Measurements from ENCODE around the gene NRDC. TPM values are rescaled to one million over a fixed set of nuclear protein-coding genes. Genes with fewer than 3 reads are reported as not detected.

NRDC gene
- total RNA-seq, 1 donor from 2014 or later, result 130 TPM

DNA sequence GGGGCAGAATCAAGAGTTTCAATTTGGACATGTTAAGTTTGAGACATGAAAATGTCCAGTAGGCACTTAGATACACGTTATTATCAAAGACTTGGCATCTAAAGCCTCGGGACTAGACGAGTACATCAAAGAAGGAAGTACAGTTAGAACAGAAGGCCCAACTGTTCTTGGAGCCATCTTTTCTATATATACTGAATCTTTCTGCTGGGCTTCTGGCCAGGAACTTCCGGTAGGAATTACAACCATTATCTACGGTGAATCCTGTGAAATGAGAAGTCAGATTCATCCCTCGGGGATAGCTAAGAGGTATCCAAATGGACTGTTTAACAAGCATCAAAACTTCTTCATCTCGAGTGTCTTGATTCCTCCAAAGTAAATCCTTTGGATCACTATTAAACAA, 34.4 kb upstream of the NRDC start:
- Histone ChIP-seq H3K4me3 (no peak overlapping the region), H3K36me3 (no peaks in the 10 kb centered on the region), H3K9me3 (replicated peaks) (no peaks in the 10 kb centered on the region), H3K27ac (replicated peaks) (no peak overlapping the region), H3K27me3 (ENCODE audit: low read depth) (peaks cover 77% of the 10 kb centered on the region), H3K4me1 (no peaks in the 10 kb centered on the region)
- TF ChIP-seq, protein P1, sequence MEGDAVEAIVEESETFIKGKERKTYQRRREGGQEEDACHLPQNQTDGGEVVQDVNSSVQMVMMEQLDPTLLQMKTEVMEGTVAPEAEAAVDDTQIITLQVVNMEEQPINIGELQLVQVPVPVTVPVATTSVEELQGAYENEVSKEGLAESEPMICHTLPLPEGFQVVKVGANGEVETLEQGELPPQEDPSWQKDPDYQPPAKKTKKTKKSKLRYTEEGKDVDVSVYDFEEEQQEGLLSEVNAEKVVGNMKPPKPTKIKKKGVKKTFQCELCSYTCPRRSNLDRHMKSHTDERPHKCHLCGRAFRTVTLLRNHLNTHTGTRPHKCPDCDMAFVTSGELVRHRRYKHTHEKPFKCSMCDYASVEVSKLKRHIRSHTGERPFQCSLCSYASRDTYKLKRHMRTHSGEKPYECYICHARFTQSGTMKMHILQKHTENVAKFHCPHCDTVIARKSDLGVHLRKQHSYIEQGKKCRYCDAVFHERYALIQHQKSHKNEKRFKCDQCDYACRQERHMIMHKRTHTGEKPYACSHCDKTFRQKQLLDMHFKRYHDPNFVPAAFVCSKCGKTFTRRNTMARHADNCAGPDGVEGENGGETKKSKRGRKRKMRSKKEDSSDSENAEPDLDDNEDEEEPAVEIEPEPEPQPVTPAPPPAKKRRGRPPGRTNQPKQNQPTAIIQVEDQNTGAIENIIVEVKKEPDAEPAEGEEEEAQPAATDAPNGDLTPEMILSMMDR (IDR thresholded peaks at IDR 0.05; ENCODE audit: borderline replicate concordance), result no peak
- DNase-seq, result no peak
- intact Hi-C loops (cut with micrococcal nuclease), result no loop called here

DNA sequence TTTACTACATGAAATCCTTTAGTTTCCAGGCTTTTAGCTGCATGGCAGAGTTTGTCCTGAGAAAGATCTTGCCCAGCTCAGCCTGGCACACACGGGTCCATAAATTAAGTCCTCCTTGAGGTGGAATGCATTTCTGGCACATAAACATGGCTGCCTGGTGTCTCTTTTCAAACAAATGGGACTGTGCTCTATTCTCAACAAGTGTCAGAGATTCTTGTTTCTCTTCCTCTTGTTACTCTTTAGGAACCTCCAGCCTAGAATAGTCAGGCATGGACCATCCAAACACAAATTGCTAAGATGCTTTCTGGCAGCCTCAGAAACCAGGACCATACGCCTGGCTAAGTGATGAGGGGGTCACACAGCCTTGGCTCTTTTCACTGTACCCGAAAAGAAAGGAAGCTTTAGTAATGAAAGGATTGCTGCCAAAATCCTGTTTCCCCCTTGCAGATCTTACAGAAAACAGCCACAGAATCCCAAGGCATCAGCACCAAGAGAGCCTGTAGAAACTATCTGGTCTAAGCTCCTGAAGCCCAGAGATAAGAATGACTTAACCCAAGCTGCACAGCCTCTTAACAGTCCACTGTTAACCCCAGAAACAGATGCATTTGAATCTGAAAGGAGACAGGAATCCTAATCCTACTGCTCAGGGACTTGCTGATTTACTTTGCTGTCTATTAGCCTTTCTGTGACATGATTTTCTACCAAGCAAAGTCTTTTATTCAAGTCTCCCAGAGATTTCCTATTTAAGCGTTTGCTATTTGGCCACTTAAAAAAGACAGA, 31.9 kb upstream of the NRDC start:
- H3K27me3 ChIP-seq (ENCODE audit: low read depth), result peaks cover 82% of the 10 kb centered on the region

DNA sequence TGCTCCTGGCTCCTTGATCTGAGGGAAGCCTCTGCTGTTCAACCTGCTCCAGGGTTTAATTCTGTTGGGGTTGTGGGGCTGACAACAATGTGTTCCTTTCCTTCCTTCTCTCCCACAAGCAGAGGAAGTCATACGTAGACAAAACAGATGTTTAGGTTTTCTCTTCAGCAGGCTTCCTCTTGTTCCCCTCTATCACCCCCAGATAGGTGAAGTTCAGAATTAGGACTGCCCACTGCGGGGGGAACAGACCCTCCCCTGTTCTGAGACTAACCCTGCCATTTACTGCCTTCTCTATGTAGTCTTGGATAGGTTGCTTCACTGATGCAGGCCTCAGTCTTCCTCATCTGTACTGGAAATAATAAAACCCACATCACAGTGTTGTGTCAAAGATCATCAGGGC, 30.0 kb upstream of the NRDC start:
- DNase-seq, result no peak
- Histone ChIP-seq H3K9me3 (replicated peaks) (no peaks in the 10 kb centered on the region), H3K4me1 (no peaks in the 10 kb centered on the region), H3K4me3 (no peak overlapping the region), H3K27ac (replicated peaks) (no peak overlapping the region), H3K36me3 (no peaks in the 10 kb centered on the region), H3K27me3 (ENCODE audit: low read depth) (peaks cover 92% of the 10 kb centered on the region)
- intact Hi-C loops (cut with micrococcal nuclease), result no loop called here
- TF ChIP-seq, protein P1 (IDR thresholded peaks at IDR 0.05; ENCODE audit: borderline replicate concordance), result no peak

More for the DNA sequence above, 31.9 kb upstream of the NRDC start:
- Histone ChIP-seq H3K4me1 (no peaks in the 10 kb centered on the region), H3K27ac (replicated peaks) (no peak overlapping the region), H3K4me3 (no peak overlapping the region), H3K36me3 (no peaks in the 10 kb centered on the region), H3K9me3 (replicated peaks) (no peaks in the 10 kb centered on the region)
- intact Hi-C loops (cut with micrococcal nuclease), result no loop called here
- TF ChIP-seq, protein P1 (IDR thresholded peaks at IDR 0.05; ENCODE audit: borderline replicate concordance), result no peak
- DNase-seq, result no peak

DNA sequence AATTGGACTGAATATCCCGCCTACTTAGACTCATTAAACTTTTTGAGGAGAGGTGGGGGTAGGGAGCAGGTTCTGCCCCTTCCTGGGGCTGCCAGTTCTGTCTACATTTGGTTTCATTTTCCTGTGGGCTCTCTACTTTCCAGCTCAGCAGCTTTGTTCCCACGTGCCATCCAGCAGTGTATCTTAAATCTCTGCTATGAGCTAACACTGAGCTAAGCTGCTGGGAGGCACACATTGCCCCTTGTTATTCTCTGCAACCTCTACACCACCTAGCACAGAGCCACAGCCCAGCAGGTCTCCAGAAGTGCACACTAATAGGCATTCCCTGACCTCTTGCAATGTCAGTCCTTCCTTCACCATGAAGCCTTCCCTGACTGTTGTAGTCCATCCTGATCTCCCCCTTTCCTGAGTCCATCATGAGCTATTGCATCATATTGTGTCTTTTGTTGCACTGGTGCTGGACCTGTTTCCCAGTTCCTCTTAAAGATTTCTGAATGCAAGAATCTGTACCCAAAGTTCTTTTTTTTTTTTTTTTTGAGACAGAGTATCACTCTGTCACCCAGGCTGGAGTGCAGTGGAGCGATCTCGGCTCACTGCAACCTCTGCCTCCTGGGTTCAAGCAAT, 28.7 kb upstream of the NRDC start:
- intact Hi-C loops (cut with micrococcal nuclease), result no loop called here
- Histone ChIP-seq H3K27ac (replicated peaks) (no peak overlapping the region), H3K9me3 (replicated peaks) (no peaks in the 10 kb centered on the region), H3K36me3 (no peaks in the 10 kb centered on the region), H3K27me3 (ENCODE audit: low read depth) (peaks cover 93% of the 10 kb centered on the region), H3K4me1 (no peaks in the 10 kb centered on the region), H3K4me3 (no peak overlapping the region)
- no peak for DNase-seq
- TF ChIP-seq, protein P1 (IDR thresholded peaks at IDR 0.05; ENCODE audit: borderline replicate concordance), result no peak

DNA sequence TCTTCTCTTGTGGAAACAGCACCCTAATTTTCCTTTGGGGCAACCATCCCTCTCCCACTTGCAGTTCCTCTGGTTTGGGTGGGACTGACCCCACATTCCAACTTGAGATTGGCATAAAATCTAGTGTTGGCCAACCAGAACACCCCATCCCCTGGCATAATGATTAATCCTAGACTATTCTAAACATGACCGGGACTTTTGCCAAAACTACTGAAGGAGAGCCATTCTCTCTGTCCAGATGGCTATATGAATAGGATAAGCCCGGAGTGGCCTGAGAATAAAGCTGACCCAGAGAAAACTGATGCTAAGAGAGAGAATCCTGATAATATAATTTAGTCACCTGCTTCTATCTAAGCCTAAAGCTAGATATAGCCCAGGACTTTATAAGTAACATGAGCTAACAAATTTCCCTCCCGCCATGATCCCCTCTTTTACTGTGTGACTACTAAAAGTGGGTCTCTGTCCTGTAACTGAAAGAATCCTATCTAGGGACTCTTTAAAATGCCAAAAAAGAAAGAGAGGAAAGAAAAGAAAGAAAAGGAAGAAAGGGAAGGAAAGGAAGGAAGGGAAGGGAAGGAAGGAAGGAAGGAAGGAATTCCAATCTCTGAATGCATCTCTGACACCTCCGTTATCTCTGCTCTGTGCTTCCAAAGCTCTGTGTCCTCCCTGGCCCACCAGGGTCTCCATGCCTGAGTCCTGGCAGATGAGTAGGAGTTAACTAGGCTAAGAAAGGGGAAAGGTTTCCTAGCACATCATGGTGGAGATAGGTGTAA, 28.0 kb upstream of the NRDC start:
- H3K27ac ChIP-seq (replicated peaks), result no peak overlapping the region
- DNase-seq, result no peak
- TF ChIP-seq, protein P1 (IDR thresholded peaks at IDR 0.05; ENCODE audit: borderline replicate concordance), result no peak
- no peaks in the 10 kb centered on the region for H3K36me3 ChIP-seq
- no peaks in the 10 kb centered on the region for H3K4me1 ChIP-seq
- no peaks in the 10 kb centered on the region for H3K9me3 ChIP-seq (replicated peaks)
- H3K4me3 ChIP-seq, result no peak overlapping the region
- H3K27me3 ChIP-seq (ENCODE audit: low read depth), result peaks cover 93% of the 10 kb centered on the region
- intact Hi-C loops (cut with micrococcal nuclease), result no loop called here
